AML-193 (cell line): ENCODE data around the gene ARHGAP32.
"Not testable (repeated sequence)": the region's sequence is repeated elsewhere in the genome, so short reads cannot be mapped to it uniquely, and the experiment has no call there.

Experiments used
- DNase-seq, 2 experiments: peaks; one replicate each; lab custom pipeline; 2025; lab: John Stamatoyannopoulos, UW

The ARHGAP32 gene

GRCh38 chr11:128929991-128930390 lies 262.1 kb downstream of the ARHGAP32 start:
- no peak for DNase-seq

GRCh38 chr11:128929468-128929867 lies 262.7 kb downstream of the ARHGAP32 start:
- no peak for DNase-seq

GRCh38 chr11:128928400-128928799 lies 263.7 kb downstream of the ARHGAP32 start:
- no peak for DNase-seq

GRCh38 chr11:128927683-128928336 lies 264.3 kb downstream of the ARHGAP32 start:
- no peak for DNase-seq

GRCh38 chr11:128927108-128927461 lies 265.0 kb downstream of the ARHGAP32 start:
- no peak for DNase-seq

GRCh38 chr11:128926437-128927107 lies 265.6 kb downstream of the ARHGAP32 start:
- no peak for DNase-seq

- no peak for DNase-seq
These were observed 266.1 kb downstream of the ARHGAP32 start for GRCh38 chr11:128926000-128926399.

GRCh38 chr11:128925250-128925600 lies 266.9 kb downstream of the ARHGAP32 start:
- no peak for DNase-seq

GRCh38 chr11:128924510-128925249 lies 267.4 kb downstream of the ARHGAP32 start:
- DNase-seq: no peak

- DNase-seq: no peak
These were observed 268.0 kb downstream of the ARHGAP32 start for GRCh38 chr11:128924104-128924503.

- DNase-seq: no peak
These were observed 270.3 kb downstream of the ARHGAP32 start for GRCh38 chr11:128921793-128922192.

GRCh38 chr11:128920666-128921065 lies 271.5 kb downstream of the ARHGAP32 start:
- DNase-seq: no peak

GRCh38 chr11:128919635-128920034 lies 272.5 kb downstream of the ARHGAP32 start:
- DNase-seq: not testable (repeated sequence)

- DNase-seq: no peak
These were observed 272.9 kb downstream of the ARHGAP32 start for GRCh38 chr11:128919216-128919615.

- no peak for DNase-seq
These were observed 274.9 kb downstream of the ARHGAP32 start for GRCh38 chr11:128917144-128917724.

- no peak for DNase-seq
These were observed 275.4 kb downstream of the ARHGAP32 start for GRCh38 chr11:128916681-128917080.

GRCh38 chr11:128916037-128916572 lies 276.0 kb downstream of the ARHGAP32 start:
- no peak for DNase-seq

- DNase-seq: no peak
These were observed 277.0 kb downstream of the ARHGAP32 start for GRCh38 chr11:128915149-128915521.
